SK-N-MC (cell line): ENCODE results near the gene KAT6B.

Experiments used
- EZH2 ChIP-seq: fragments of 200-600 bp; sonication (generic); IDR thresholded peaks from one replicate; pipeline ENCODE4 v1.6.1; 2017; ENCODE audit warnings: antibody characterized with exemption
- FOXP2 ChIP-seq: optimal IDR thresholded peaks from 2 replicates; pipeline ENCODE3; 2011; ENCODE audit warnings: mild to moderate bottlenecking, moderate library complexity; ENCODE audit not compliant: insufficient read depth; ENCODE audit errors: extremely low read length, control extremely low read depth
- POLR2AphosphoS5 ChIP-seq: IDR thresholded peaks from 2 replicates; pipeline ENCODE4 v1.6.1; 2012; ENCODE audit warnings: mild to moderate bottlenecking, low read depth, low read length, borderline replicate concordance

DNA sequence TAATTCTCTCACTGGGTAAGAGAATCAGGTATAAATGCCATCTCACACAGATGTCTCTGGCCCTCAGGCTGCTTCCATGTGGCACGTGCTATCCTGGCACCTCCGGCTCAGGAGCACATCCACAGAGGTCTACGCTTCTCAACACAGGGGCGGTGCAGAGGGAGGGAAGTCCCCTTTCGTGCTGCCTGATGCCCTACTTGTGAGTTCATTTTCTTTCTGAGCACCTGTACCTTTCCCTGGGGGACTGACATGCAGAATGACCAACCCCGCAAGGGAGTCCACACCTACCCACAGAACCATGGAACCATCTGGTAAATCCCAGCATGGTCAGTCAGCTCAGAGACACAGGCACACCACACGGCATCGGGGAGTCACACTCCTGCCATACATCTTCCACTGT lies 186.1 kb downstream of the KAT6B start:
- TF ChIP-seq POLR2AphosphoS5 (no peak), EZH2 (no peak), FOXP2 (no peak)
